Neuronal stem cell (in vitro differentiated cells): ENCODE results near the gene CAPZB.
"Not testable (repeated sequence)": the region's sequence is repeated elsewhere in the genome, so short reads cannot be mapped to it uniquely, and the experiment has no call there.

Experiments
- DNase-seq: peaks from one replicate; pipeline ENCODE4 v3.0.0-alpha.2; 2013; ENCODE audit warnings: low spot score
- H2AFZ ChIP-seq: one replicate; pipeline ENCODE4 v1.6.1; 2013; ENCODE audit warnings: mild to moderate bottlenecking, low read length, inconsistent platforms
- H2AK5ac ChIP-seq: 2 replicates; pipeline ENCODE4 v1.6.1; 2013; ENCODE audit warnings: low read depth, mild to moderate bottlenecking, inconsistent platforms, low read length, moderate library complexity, mixed read lengths
- H2BK120ac ChIP-seq: 2 replicates; pipeline ENCODE4 v1.6.1; 2013; ENCODE audit warnings: low read depth, mild to moderate bottlenecking, inconsistent platforms, low read length, moderate library complexity, mixed read lengths
- H2BK12ac ChIP-seq: one replicate; pipeline ENCODE4 v1.6.1; 2013; ENCODE audit warnings: low read length, inconsistent platforms
- H2BK15ac ChIP-seq: 2 replicates; pipeline ENCODE4 v1.6.1; 2013; ENCODE audit warnings: mild to moderate bottlenecking, low read length, inconsistent platforms, mixed read lengths
- H2BK5ac ChIP-seq: one replicate; pipeline ENCODE4 v1.6.1; 2013; ENCODE audit warnings: inconsistent platforms, mild to moderate bottlenecking, low read length, moderate library complexity
- H3K14ac ChIP-seq: one replicate; pipeline ENCODE4 v1.6.1; 2013; ENCODE audit warnings: low read length, inconsistent platforms
- H3K18ac ChIP-seq: 2 replicates; pipeline ENCODE4 v1.6.1; 2013; ENCODE audit warnings: low read length, inconsistent platforms
- H3K23ac ChIP-seq: 2 replicates; pipeline ENCODE4 v1.6.1; 2013; ENCODE audit warnings: low read depth, mild to moderate bottlenecking, mixed read lengths, low read length, inconsistent platforms; ENCODE audit not compliant: poor library complexity
- H3K27ac ChIP-seq: replicated peaks from 3 replicates; pipeline ENCODE4 v1.5.1; 2013; ENCODE audit warnings: low read length, inconsistent platforms
- H3K27me3 ChIP-seq, 3 experiments: 2 replicates each; pipeline ENCODE4 v1.6.1; 2013; ENCODE audit warnings: low read length in 3 of 3, mild to moderate bottlenecking in 2 of 3, inconsistent platforms in 1 of 3, low read depth in 1 of 3, mixed read lengths in 1 of 3, moderate library complexity in 1 of 3; ENCODE audit not compliant: control insufficient read depth in 3 of 3, insufficient read depth in 3 of 3
- H3K36me3 ChIP-seq, 2 donors: replicated peaks in 1 of 2; 2 replicates each; pipeline ENCODE4 v1.6.1; 2013; ENCODE audit warnings: low read length in 2 of 2; ENCODE audit not compliant: control insufficient read depth in 2 of 2, insufficient read depth in 2 of 2
- H3K4ac ChIP-seq: 2 replicates; pipeline ENCODE4 v1.6.1; 2013; ENCODE audit warnings: inconsistent platforms, mild to moderate bottlenecking, low read length, moderate library complexity
- H3K4me1 ChIP-seq, 2 donors: 1 replicate in 1 of 2; 2 replicates in 1 of 2; pipeline ENCODE4 v1.6.1; 2013; ENCODE audit warnings: low read length in 2 of 2, low read depth in 1 of 2; ENCODE audit not compliant: control insufficient read depth in 2 of 2, insufficient read depth in 1 of 2
- H3K4me2 ChIP-seq: one replicate; pipeline ENCODE4 v1.6.1; 2013; ENCODE audit warnings: mild to moderate bottlenecking, low read length, inconsistent platforms; ENCODE audit not compliant: insufficient read depth, poor library complexity, severe bottlenecking
- H3K4me3 ChIP-seq, 2 donors: 2 replicates each; pipeline ENCODE4 v1.5.1; 2013; ENCODE audit warnings: low read length in 2 of 2, mild to moderate bottlenecking in 2 of 2, inconsistent platforms in 1 of 2, moderate library complexity in 1 of 2
- H3K79me1 ChIP-seq: one replicate; pipeline ENCODE4 v1.6.1; 2013; ENCODE audit warnings: low read depth, mild to moderate bottlenecking, inconsistent platforms, low read length, moderate library complexity
- H3K9ac ChIP-seq: one replicate; pipeline ENCODE4 v1.6.1; 2013; ENCODE audit warnings: mild to moderate bottlenecking, low read depth, low read length, inconsistent platforms; ENCODE audit not compliant: poor library complexity
- H3K9me3 ChIP-seq, 2 donors: replicated peaks in 1 of 2; 2 replicates each; pipeline versions ENCODE3 to v1.6.1; 2013; ENCODE audit warnings: low read length in 2 of 2, mild to moderate bottlenecking in 2 of 2, inconsistent platforms in 1 of 2, low read depth in 1 of 2, mixed read lengths in 1 of 2, moderate library complexity in 1 of 2; ENCODE audit not compliant: control insufficient read depth in 2 of 2, insufficient read depth in 1 of 2
- H4K8ac ChIP-seq: one replicate; pipeline ENCODE4 v1.6.1; 2013; ENCODE audit warnings: low read depth, mild to moderate bottlenecking, inconsistent platforms, low read length, moderate library complexity
- H4K91ac ChIP-seq: one replicate; pipeline ENCODE4 v1.6.1; 2013; ENCODE audit warnings: low read length, low read depth, mild to moderate bottlenecking, inconsistent platforms; ENCODE audit not compliant: poor library complexity
- WGBS, 2 donors: extraction: QIAGEN DNeasy Blood & Tissue Kit; methylation state at CpG; one replicate each; pipeline ENCODE4 v1.1.7; 2013; ENCODE audit warnings: missing lambda C conversion rate in 2 of 2, mixed read lengths in 1 of 2; ENCODE audit not compliant: insufficient read length in 2 of 2, insufficient replicate concordance in 1 of 2; ENCODE audit errors: extremely low coverage in 2 of 2; 5-methylcytosine and 5-hydroxymethylcytosine counted together

Gene CAPZB

DNA sequence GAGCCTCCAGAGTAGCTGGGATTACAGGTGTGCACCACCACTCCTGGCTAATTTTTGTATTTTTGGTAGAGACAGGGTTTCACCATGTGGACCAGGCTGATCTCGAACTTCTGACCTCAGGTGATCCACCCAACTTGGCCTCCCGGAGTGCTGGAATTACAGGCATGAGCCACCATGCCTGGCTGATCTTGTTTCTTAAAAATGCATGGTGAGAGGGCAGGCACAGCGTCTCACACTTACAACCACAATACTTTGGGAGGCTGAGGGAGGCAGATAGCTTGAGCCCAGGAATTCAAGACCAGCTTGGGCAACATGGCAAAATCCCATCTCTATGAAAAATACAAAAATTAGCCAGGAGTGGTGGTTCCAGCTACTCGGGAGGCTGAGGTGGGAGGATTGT is 37.2 kb upstream of the CAPZB start:
- not testable (repeated sequence) for H3K4me2 ChIP-seq, H2AK5ac ChIP-seq
- no CpG with 5 or more reads among the region's 4 CpGs for WGBS, 2 donors

GRCh38 chr1:19521411-19521810 is 36.1 kb upstream of the CAPZB start:
- no CpG with 5 or more reads among the region's 2 CpGs for WGBS, 2 donors
- Histone ChIP-seq H2AK5ac (no peak overlapping the region), H3K27me3 (no peaks in the 10 kb centered on the region), H3K4me2 (no peak overlapping the region), H3K79me1 (no peaks in the 10 kb centered on the region), H2BK5ac (no peak overlapping the region), H2BK120ac (no peak overlapping the region), H2AFZ (no peak overlapping the region), H2BK12ac (no peak overlapping the region), H3K14ac (no peak overlapping the region), H3K4ac (no peak overlapping the region), H3K4me1 (no peaks in the 10 kb centered on the region), H3K23ac (no peak overlapping the region), H3K18ac (no peak overlapping the region), H2BK15ac (no peak overlapping the region), H4K91ac (no peak overlapping the region), H4K8ac (no peak overlapping the region), H3K36me3 (no peaks in the 10 kb centered on the region), H3K9ac (no peak overlapping the region), H3K27ac (no peak overlapping the region), H3K4me3 (no peak overlapping the region), H3K9me3 (no peaks in the 10 kb centered on the region)
- DNase-seq, result no peak

More for the DNA sequence above, 37.2 kb upstream of the CAPZB start:
- H3K18ac ChIP-seq, H2AFZ ChIP-seq, H2BK5ac ChIP-seq, H3K4ac ChIP-seq, H4K8ac ChIP-seq, H3K27ac ChIP-seq, H3K79me1 ChIP-seq, H4K91ac ChIP-seq, H2BK120ac ChIP-seq, H3K4me1 ChIP-seq, H3K27me3 ChIP-seq, H3K4me3 ChIP-seq, H3K9ac ChIP-seq, H3K9me3 ChIP-seq, H3K23ac ChIP-seq, H3K36me3 ChIP-seq, DNase-seq, H2BK12ac ChIP-seq, H2BK15ac ChIP-seq: not testable (repeated sequence)
- H3K14ac ChIP-seq, result peak overlapping the region; percentile 31

DNA sequence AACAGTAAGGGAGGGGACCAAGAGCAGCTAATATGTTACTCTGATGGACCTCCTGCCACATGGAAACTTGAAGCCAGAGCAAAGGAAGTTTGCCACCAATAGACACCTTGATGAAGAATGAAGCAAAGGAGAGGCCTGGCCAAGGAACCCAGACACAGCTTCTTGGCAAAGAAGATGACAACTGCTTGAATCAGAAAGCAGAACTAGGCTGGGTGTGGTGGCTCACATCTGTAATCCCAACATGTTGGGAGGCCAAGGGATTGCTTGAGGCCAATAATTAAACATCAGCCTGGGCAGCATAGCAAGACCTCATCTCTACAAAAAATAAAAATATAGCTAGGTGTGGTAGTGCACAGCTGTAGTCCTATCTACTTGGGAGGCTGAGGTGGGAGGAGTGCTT is 31.7 kb upstream of the CAPZB start:
- DNase-seq, result no peak
- Histone ChIP-seq H4K91ac (no peak overlapping the region), H3K9me3 (no peaks in the 10 kb centered on the region), H3K4ac (no peak overlapping the region), H3K18ac (no peak overlapping the region), H3K9ac (no peak overlapping the region), H2BK15ac (no peak overlapping the region), H3K4me3 (no peak overlapping the region), H2BK120ac (no peak overlapping the region), H2AFZ (no peak overlapping the region), H3K23ac (no peak overlapping the region), H3K27me3 (no peaks in the 10 kb centered on the region), H2BK5ac (no peak overlapping the region), H3K14ac (no peak overlapping the region), H3K36me3 (no peaks in the 10 kb centered on the region), H2AK5ac (no peak overlapping the region), H3K4me1 (no peaks in the 10 kb centered on the region), H3K27ac (no peak overlapping the region), H3K79me1 (no peaks in the 10 kb centered on the region), H3K4me2 (no peak overlapping the region), H2BK12ac (no peak overlapping the region), H4K8ac (no peak overlapping the region)

GRCh38 chr1:19515201-19515600 is 29.9 kb upstream of the CAPZB start:
- no peak overlapping the region for H2BK120ac ChIP-seq
- H2BK12ac ChIP-seq, result no peak overlapping the region
- H3K4me3 ChIP-seq, result no peak overlapping the region
- H2AFZ ChIP-seq, result no peak overlapping the region
- H2AK5ac ChIP-seq, result no peak overlapping the region
- no peak for DNase-seq
- H4K8ac ChIP-seq, result no peak overlapping the region
- H3K18ac ChIP-seq, result no peak overlapping the region
- no peak overlapping the region for H3K23ac ChIP-seq
- no peak overlapping the region for H3K27ac ChIP-seq
- H3K4me2 ChIP-seq, result no peak overlapping the region
- no CpG with 5 or more reads among the region's 4 CpGs for WGBS, 2 donors
- H3K79me1 ChIP-seq, result no peaks in the 10 kb centered on the region
- H3K14ac ChIP-seq, result no peak overlapping the region
- no peaks in the 10 kb centered on the region for H3K9me3 ChIP-seq
- no peaks in the 10 kb centered on the region for H3K36me3 ChIP-seq
- H3K4ac ChIP-seq, result no peak overlapping the region
- no peak overlapping the region for H2BK5ac ChIP-seq
- no peak overlapping the region for H2BK15ac ChIP-seq
- no peak overlapping the region for H3K9ac ChIP-seq
- no peak overlapping the region for H4K91ac ChIP-seq
- H3K27me3 ChIP-seq, result no peaks in the 10 kb centered on the region
- H3K4me1 ChIP-seq, result no peaks in the 10 kb centered on the region
